HepG2 (cell line): ENCODE measurements around the gene CD207. TPM values are rescaled to one million over a fixed set of nuclear protein-coding genes. Genes with fewer than 3 reads are reported as not detected.

Experiments used
- CTCF ChIP-seq: sonication (generic); formaldehyde crosslinking; IDR thresholded peaks from 2 replicates; pipeline ENCODE4 v1.5.0; 2020; ENCODE audit warnings: mild to moderate bottlenecking, missing genetic modification reagents, moderate library complexity
- DZIP1 ChIP-seq: sonication (generic); formaldehyde crosslinking; IDR thresholded peaks from 2 replicates; pipeline ENCODE4 v1.5.0; 2020; ENCODE audit warnings: mild to moderate bottlenecking, missing genetic modification reagents
- EED ChIP-seq: sonication (generic); formaldehyde crosslinking; IDR thresholded peaks from 2 replicates; pipeline ENCODE4 v1.5.0; 2020; ENCODE audit warnings: mild to moderate bottlenecking, missing genetic modification reagents
- ESRRA ChIP-seq: sonication (generic); formaldehyde crosslinking; IDR thresholded peaks from 2 replicates; pipeline ENCODE4 v1.5.1; 2020; ENCODE audit warnings: mild to moderate bottlenecking, low read depth, missing genetic modification reagents
- MEIS2 ChIP-seq: sonication (generic); formaldehyde crosslinking; IDR thresholded peaks from 2 replicates; pipeline ENCODE4 v1.9.0; 2021; ENCODE audit warnings: mild to moderate bottlenecking, missing genetic modification reagents
- TFAP4 ChIP-seq: sonication (generic); IDR thresholded peaks from 2 replicates; pipeline ENCODE4 v1.6.1; 2016; ENCODE audit warnings: low read depth, borderline replicate concordance
- XRCC5 ChIP-seq: fragments of 200-400 bp; formaldehyde crosslinking; optimal IDR thresholded peaks from 2 replicates; pipeline ENCODE3; 2017; ENCODE audit warnings: mild to moderate bottlenecking, low read length
- ZBTB43 ChIP-seq: sonication (generic); formaldehyde crosslinking; conservative IDR thresholded peaks from 2 replicates; pipeline ENCODE4 v1.4.0; 2020; ENCODE audit warnings: missing genetic modification reagents
- ZNF468 ChIP-seq: sonication (generic); formaldehyde crosslinking; IDR thresholded peaks from 2 replicates; pipeline ENCODE4 v1.8.0; 2022; ENCODE audit warnings: mild to moderate bottlenecking, moderate library complexity, missing genetic modification reagents
- ZNF614 ChIP-seq: IDR thresholded peaks from 2 replicates; pipeline ENCODE4 v1.6.1; 2018; ENCODE audit warnings: missing biosample characterization, missing genetic modification reagents, inconsistent platforms, borderline replicate concordance
- ZNF639 ChIP-seq: conservative IDR thresholded peaks from 2 replicates; pipeline ENCODE4 v1.6.1; 2018; ENCODE audit warnings: missing genetic modification reagents
- ZUFSP ChIP-seq: sonication (generic); formaldehyde crosslinking; IDR thresholded peaks from 2 replicates; pipeline ENCODE4 v1.9.0; 2021; ENCODE audit warnings: missing genetic modification reagents, mild to moderate bottlenecking, borderline replicate concordance
- polyA plus RNA-seq, 8 experiments: library from polyadenylated mRNA; depleted of rRNA in 3 of 8; stranded (reverse) in 7 of 8; unstranded in 1 of 8; fragments of >200 nt; fragmentation: Illumina TruSeq in 4 of 8; extraction: Trizol in 4 of 8; gene quantifications; 2 replicates each; pipeline versions ENCODE4 v1.2.1 to v1.2.3, GENCODE V29; 2011 to 2016; ENCODE audit warnings: low read depth in 4 of 8, missing spikeins in 1 of 8, mixed read lengths in 1 of 8; ENCODE audit not compliant: insufficient read depth in 1 of 8
- total RNA-seq, 5 experiments: library from RNA; depleted of rRNA; stranded (reverse); fragments of >200 nt; fragmentation: Illumina TruSeq; extraction: Trizol; gene quantifications; 2 replicates each; pipeline ENCODE4 v1.2.3, GENCODE V29; 2016; ENCODE audit warnings: low read depth in 1 of 5
- TF ChIP-seq, protein P1 (sequence below): sonication (generic); formaldehyde crosslinking; IDR thresholded peaks from 2 replicates; pipeline ENCODE4 v1.5.0; 2020; ENCODE audit warnings: mild to moderate bottlenecking, missing genetic modification reagents
- TF ChIP-seq, protein P2 (sequence below): IDR thresholded peaks from 2 replicates; pipeline ENCODE4 v1.6.1; 2016; ENCODE audit warnings: missing compliant biosample characterization, missing genetic modification reagents, borderline replicate concordance

CD207 gene
- total and polyA plus RNA-seq, 2 of the 13 experiments (the other 11 are each of a cell fraction or from before 2014, with no cell fraction given), result 0.09 to 0.15 TPM

- TF ChIP-seq DZIP1, result no peak
- TF ChIP-seq, protein P1, sequence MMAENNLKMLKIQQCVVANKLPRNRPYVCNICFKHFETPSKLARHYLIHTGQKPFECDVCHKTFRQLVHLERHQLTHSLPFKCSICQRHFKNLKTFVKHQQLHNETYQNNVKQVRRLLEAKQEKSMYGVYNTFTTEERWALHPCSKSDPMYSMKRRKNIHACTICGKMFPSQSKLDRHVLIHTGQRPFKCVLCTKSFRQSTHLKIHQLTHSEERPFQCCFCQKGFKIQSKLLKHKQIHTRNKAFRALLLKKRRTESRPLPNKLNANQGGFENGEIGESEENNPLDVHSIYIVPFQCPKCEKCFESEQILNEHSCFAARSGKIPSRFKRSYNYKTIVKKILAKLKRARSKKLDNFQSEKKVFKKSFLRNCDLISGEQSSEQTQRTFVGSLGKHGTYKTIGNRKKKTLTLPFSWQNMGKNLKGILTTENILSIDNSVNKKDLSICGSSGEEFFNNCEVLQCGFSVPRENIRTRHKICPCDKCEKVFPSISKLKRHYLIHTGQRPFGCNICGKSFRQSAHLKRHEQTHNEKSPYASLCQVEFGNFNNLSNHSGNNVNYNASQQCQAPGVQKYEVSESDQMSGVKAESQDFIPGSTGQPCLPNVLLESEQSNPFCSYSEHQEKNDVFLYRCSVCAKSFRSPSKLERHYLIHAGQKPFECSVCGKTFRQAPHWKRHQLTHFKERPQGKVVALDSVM, result no peak
- TF ChIP-seq ZUFSP (CRISPR knock-in tag), result no peak
- TF ChIP-seq EED (CRISPR knock-in tag), result no peak
- TF ChIP-seq ZNF614 (CRISPR knock-in tag), result no peak
- TF ChIP-seq, protein P2, sequence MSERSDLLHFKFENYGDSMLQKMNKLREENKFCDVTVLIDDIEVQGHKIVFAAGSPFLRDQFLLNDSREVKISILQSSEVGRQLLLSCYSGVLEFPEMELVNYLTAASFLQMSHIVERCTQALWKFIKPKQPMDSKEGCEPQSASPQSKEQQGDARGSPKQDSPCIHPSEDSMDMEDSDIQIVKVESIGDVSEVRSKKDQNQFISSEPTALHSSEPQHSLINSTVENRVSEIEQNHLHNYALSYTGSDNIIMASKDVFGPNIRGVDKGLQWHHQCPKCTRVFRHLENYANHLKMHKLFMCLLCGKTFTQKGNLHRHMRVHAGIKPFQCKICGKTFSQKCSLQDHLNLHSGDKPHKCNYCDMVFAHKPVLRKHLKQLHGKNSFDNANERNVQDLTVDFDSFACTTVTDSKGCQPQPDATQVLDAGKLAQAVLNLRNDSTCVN (CRISPR knock-in tag), result no peak
- no peak for TF ChIP-seq ZNF468 (CRISPR knock-in tag)
- TF ChIP-seq MEIS2 (CRISPR knock-in tag), result no peak
- peak; percentile 78 for TF ChIP-seq CTCF (CRISPR knock-in tag)
- TF ChIP-seq ESRRA, result no peak
- peak; percentile 69; the same call in 1 of the 2 replicates for TF ChIP-seq TFAP4
- no peak for TF ChIP-seq ZBTB43 (CRISPR knock-in tag)
- TF ChIP-seq XRCC5, result peak; percentile 68
- TF ChIP-seq ZNF639 (CRISPR knock-in tag), result no peak
Measured at GRCh38 chr2:70785137-70785911, 50.3 kb downstream of the CD207 start (continued).
